Left lung (tissue), 10 donors: ENCODE data around the gene BCKDHB. TPM values are rescaled to one million over a fixed set of nuclear protein-coding genes. Genes with fewer than 3 reads are reported as not detected.
"Not testable (repeated sequence)": the region's sequence is repeated elsewhere in the genome, so short reads cannot be mapped to it uniquely, and the experiment has no call there.

ENCODE experiments used
- ATAC-seq: fragments of 200-7000 bp; cut with Tn5 transposase; one replicate; pipeline ENCODE4 v1.9.1; 2020; ENCODE audit warnings: moderate library complexity
- DNase-seq, 4 donors: peaks; one replicate each; pipeline ENCODE4 v3.0.0-alpha.2; 2013 to 2020
- H3K27ac ChIP-seq, 2 donors: fragments of 200-600 bp; sonication (generic) in 1 of 2; one replicate each; pipeline versions ENCODE4 v1.5.0 to v1.8.0; 2020 to 2021
- H3K27me3 ChIP-seq, 2 donors: fragments of 200-600 bp; sonication (generic) in 1 of 2; one replicate each; pipeline versions ENCODE4 v1.5.0 to v1.8.0; 2020 to 2021
- H3K36me3 ChIP-seq, 2 donors: fragments of 200-600 bp; sonication (generic) in 1 of 2; one replicate each; pipeline versions ENCODE4 v1.5.0 to v1.8.0; 2020 to 2021
- H3K4me1 ChIP-seq, 2 donors: fragments of 200-600 bp; one replicate each; pipeline ENCODE4 v1.8.0; 2021
- H3K4me3 ChIP-seq, 2 donors: fragments of 200-600 bp; sonication (generic) in 1 of 2; one replicate each; pipeline versions ENCODE4 v1.5.0 to v1.8.0; 2020 to 2021; ENCODE audit warnings: mild to moderate bottlenecking in 1 of 2
- H3K9me3 ChIP-seq, 2 donors: fragments of 200-600 bp; sonication (generic) in 1 of 2; one replicate each; pipeline versions ENCODE4 v1.5.0 to v1.8.0; 2020 to 2021
- CTCF ChIP-seq, 2 donors: fragments of 200-600 bp; sonication (generic) in 1 of 2; IDR thresholded peaks; one replicate each; pipeline versions ENCODE4 v1.5.0 to v1.8.0; 2021; ENCODE audit warnings: antibody characterized with exemption in 2 of 2
- intact Hi-C, 2 donors: fragments of 100-400 bp; cut with DNase I; formaldehyde crosslinking; loops; one replicate each; pipeline versions ENCODE4 v1.11.2 to v1.14.2; 2022
- polyA plus RNA-seq, 6 donors: library from polyadenylated mRNA; unstranded; fragments of 120-200 nt; gene quantifications; one replicate each; pipeline ENCODE4 v1.2.1, GENCODE V29; 2013; ENCODE audit not compliant: insufficient read length in 6 of 6
- total RNA-seq, 2 donors: library from RNA; stranded (reverse); fragmentation: NEBNext Ultra II Directional; extraction: Animal tissue kit (Norgen Biotek cat#: 25700); gene quantifications; one replicate each; pipeline ENCODE4 v1.2.1, GENCODE V29; 2021
- donor health status: DM: no; HTN: yes; CAD: no.
- donor health status: DM: no; HTN: no; CAD: no.

Gene BCKDHB
- total and polyA plus RNA-seq, 8 donors, result 15.1 to 26.1 (median 22.0) TPM

- H3K4me1 ChIP-seq, result no peaks in the 10 kb centered on the region
- TF ChIP-seq CTCF (IDR thresholded peaks at IDR 0.05), result no peak
- no peaks in the 10 kb centered on the region for H3K9me3 ChIP-seq
- no peaks in the 10 kb centered on the region for H3K27me3 ChIP-seq
- DNase-seq (no peak), ATAC-seq (no peak)
- intact Hi-C loops, result no loop called here
- no peak overlapping the region for H3K4me3 ChIP-seq
- no peaks in the 10 kb centered on the region for H3K36me3 ChIP-seq
- H3K27ac ChIP-seq, result no peak overlapping the region
These were observed 126.8 kb downstream of the BCKDHB start for GRCh38 chr6:80233262-80233661.

GRCh38 chr6:80233958-80234357, 127.5 kb downstream of the BCKDHB start:
- intact Hi-C loops, result no loop called here
- Histone ChIP-seq H3K9me3 (peaks cover 0 to 3% of the 10 kb centered on the region in 2 donors), H3K27ac (no peak overlapping the region), H3K27me3 (no peaks in the 10 kb centered on the region), H3K4me3 (no peak overlapping the region), H3K4me1 (no peaks in the 10 kb centered on the region), H3K36me3 (no peaks in the 10 kb centered on the region)
- no peak for TF ChIP-seq CTCF (IDR thresholded peaks at IDR 0.05)
- DNase-seq (no peak), ATAC-seq (no peak)

- Histone ChIP-seq H3K4me3 (no peak overlapping the region), H3K27ac (no peak overlapping the region), H3K27me3 (no peaks in the 10 kb centered on the region), H3K9me3 (peaks cover 0 to 4% of the 10 kb centered on the region in 2 donors), H3K36me3 (no peaks in the 10 kb centered on the region), H3K4me1 (no peaks in the 10 kb centered on the region)
- ATAC-seq (no peak), DNase-seq (no peak)
- no peak for TF ChIP-seq CTCF (IDR thresholded peaks at IDR 0.05)
- intact Hi-C loops, result no loop called here
These were observed 127.9 kb downstream of the BCKDHB start for GRCh38 chr6:80234401-80234800.

GRCh38 chr6:80234908-80235307, 128.4 kb downstream of the BCKDHB start:
- TF ChIP-seq CTCF (IDR thresholded peaks at IDR 0.05), result no peak
- DNase-seq, result no peak
- intact Hi-C loops, result no loop called here

GRCh38 chr6:80235647-80236046, 129.2 kb downstream of the BCKDHB start:
- Histone ChIP-seq H3K27ac (no peak overlapping the region), H3K4me3 (no peak overlapping the region), H3K9me3 (peaks cover 0 to 4% of the 10 kb centered on the region in 2 donors), H3K4me1 (no peaks in the 10 kb centered on the region), H3K36me3 (no peaks in the 10 kb centered on the region), H3K27me3 (no peaks in the 10 kb centered on the region)
- no peak for DNase-seq
- no peak for ATAC-seq
- no peak for TF ChIP-seq CTCF (IDR thresholded peaks at IDR 0.05)
- intact Hi-C loops, result no loop called here

More at GRCh38 chr6:80234908-80235307, 128.4 kb downstream of the BCKDHB start:
- H3K27ac ChIP-seq, result no peak overlapping the region
- no peaks in the 10 kb centered on the region for H3K4me1 ChIP-seq
- no peak overlapping the region for H3K4me3 ChIP-seq
- peaks cover 0 to 4% of the 10 kb centered on the region in 2 donors for H3K9me3 ChIP-seq
- H3K27me3 ChIP-seq, result no peaks in the 10 kb centered on the region
- no peak for ATAC-seq
- no peaks in the 10 kb centered on the region for H3K36me3 ChIP-seq

GRCh38 chr6:80238754-80239153, 132.3 kb downstream of the BCKDHB start:
- H3K9me3 ChIP-seq, DNase-seq, ATAC-seq, H3K27ac ChIP-seq, intact Hi-C loops, H3K4me3 ChIP-seq, H3K36me3 ChIP-seq, H3K4me1 ChIP-seq, H3K27me3 ChIP-seq: not testable (repeated sequence)
